B cell (primary cell): ENCODE results near the gene S100PBP. TPM values are rescaled to one million over a fixed set of nuclear protein-coding genes. Genes with fewer than 3 reads are reported as not detected.

Experiments used
- ATAC-seq: fragments of 200-7000 bp; cut with Tn5 transposase; one replicate; pipeline ENCODE4 v1.10.0; 2021; ENCODE audit warnings: low read depth, mild to moderate bottlenecking, moderate number of reproducible peaks, moderate library complexity
- CTCF ChIA-PET: fragments of 350-600 bp; sonication (Branson Sonifier 250); formaldehyde crosslinking; loops from one replicate; lab custom pipeline; 2021; ENCODE audit warnings: antibody characterized with exemption, inconsistent platforms; lab: Charles Lee
- POLR2A ChIA-PET: fragments of 350-600 bp; sonication (Branson Sonifier 250); formaldehyde crosslinking; loops from one replicate; lab custom pipeline; 2021; ENCODE audit warnings: antibody characterized with exemption; lab: Charles Lee
- DNase-seq: peaks from one replicate; pipeline ENCODE4 v3.0.0; 2013
- H2AFZ ChIP-seq: 2 replicates; pipeline ENCODE4 v1.6.1; 2012; ENCODE audit warnings: mild to moderate bottlenecking, low read depth, low read length; ENCODE audit not compliant: insufficient read depth, poor library complexity, severe bottlenecking
- H3K27ac ChIP-seq, 2 donors: 1 replicate in 1 of 2; 2 replicates in 1 of 2; pipeline ENCODE4 v1.5.1; 2012 to 2013; ENCODE audit warnings: low read length in 2 of 2, mild to moderate bottlenecking in 2 of 2, moderate library complexity in 1 of 2
- H3K27me3 ChIP-seq, 4 experiments: fragments of 200-600 bp in 1 of 4; sonication (generic) in 1 of 4; replicated peaks in 1 of 4; 1 replicate in 2 of 4; 2 replicates in 2 of 4; pipeline versions ENCODE4 v1.6.1 to v1.7.0; 2013 to 2016; ENCODE audit warnings: low read length in 3 of 4, mild to moderate bottlenecking in 2 of 4, mixed read lengths in 1 of 4, moderate library complexity in 1 of 4; ENCODE audit not compliant: insufficient read depth in 4 of 4, control insufficient read depth in 3 of 4; ENCODE audit errors: control extremely low read depth in 1 of 4
- H3K36me3 ChIP-seq, 2 experiments: replicated peaks in 1 of 2; 1 replicate in 1 of 2; 2 replicates in 1 of 2; pipeline versions ENCODE4 v1.6.1 to v1.7.1; 2013; ENCODE audit warnings: low read length in 1 of 2; ENCODE audit not compliant: insufficient read depth in 2 of 2, control insufficient read depth in 1 of 2; ENCODE audit errors: control extremely low read depth in 1 of 2, extremely low read depth in 1 of 2
- H3K4me1 ChIP-seq, 2 donors: fragments of 200-600 bp in 1 of 2; sonication (generic) in 1 of 2; 1 replicate in 1 of 2; 2 replicates in 1 of 2; pipeline versions ENCODE4 v1.5.1 to v1.6.1; 2013 to 2017; ENCODE audit warnings: low read length in 2 of 2; ENCODE audit not compliant: control insufficient read depth in 2 of 2, insufficient read depth in 2 of 2
- H3K4me2 ChIP-seq: replicated peaks from 2 replicates; pipeline ENCODE3; 2012; ENCODE audit warnings: mild to moderate bottlenecking, low read depth, low read length; ENCODE audit not compliant: poor library complexity, severe bottlenecking
- H3K4me3 ChIP-seq, 5 experiments: fragments of 200-600 bp in 1 of 5; sonication (generic) in 1 of 5; 1 replicate in 3 of 5; 2 replicates in 2 of 5; pipeline versions ENCODE4 v1.5.1 to v1.7.0; 2011 to 2016; ENCODE audit warnings: low read length in 4 of 5, mild to moderate bottlenecking in 4 of 5, low read depth in 2 of 5, control low read depth in 1 of 5, moderate library complexity in 1 of 5; ENCODE audit not compliant: insufficient read depth in 1 of 5; ENCODE audit errors: control extremely low read depth in 1 of 5, extremely low read depth in 1 of 5
- H3K79me2 ChIP-seq: fragments of 200-600 bp; sonication (generic); one replicate; pipeline ENCODE4 v1.6.0; 2016; ENCODE audit warnings: low read length; ENCODE audit not compliant: control insufficient read depth, insufficient read depth
- H3K9ac ChIP-seq: fragments of 200-600 bp; sonication (generic); 2 replicates; pipeline ENCODE4 v1.6.1; 2017; ENCODE audit warnings: mild to moderate bottlenecking, low read length, moderate library complexity
- H3K9me3 ChIP-seq, 3 donors: one replicate each; pipeline versions ENCODE4 v1.6.1 to v1.7.1; 2013; ENCODE audit warnings: low read length in 2 of 3; ENCODE audit not compliant: control insufficient read depth in 2 of 3, insufficient read depth in 1 of 3; ENCODE audit errors: control extremely low read depth in 1 of 3
- H4K20me1 ChIP-seq: 2 replicates; pipeline ENCODE4 v1.6.0; 2012; ENCODE audit warnings: mild to moderate bottlenecking, low read length; ENCODE audit not compliant: insufficient read depth, control insufficient read depth, poor library complexity, severe bottlenecking
- H3K27ac Mint-ChIP-seq: one replicate; pipeline ENCODE4 v1.8.0; 2021; ENCODE audit warnings: mixed read lengths
- H3K27me3 Mint-ChIP-seq: one replicate; pipeline ENCODE4 v1.8.0; 2021; ENCODE audit warnings: mixed read lengths
- H3K4me1 Mint-ChIP-seq: one replicate; pipeline ENCODE4 v1.8.0; 2021; ENCODE audit warnings: mixed read lengths
- H3K4me3 Mint-ChIP-seq: one replicate; pipeline ENCODE4 v1.8.0; 2021; ENCODE audit warnings: mixed read lengths
- H3K9me3 Mint-ChIP-seq: one replicate; pipeline ENCODE4 v1.8.0; 2022; ENCODE audit warnings: mixed read lengths; ENCODE audit not compliant: insufficient read depth
- CTCF ChIP-seq: fragments of 200-600 bp; IDR thresholded peaks from one replicate; pipeline ENCODE4 v1.8.0; 2022; ENCODE audit warnings: antibody characterized with exemption, mild to moderate bottlenecking
- EZH2 ChIP-seq: IDR thresholded peaks from 2 replicates; pipeline ENCODE4 v1.6.1; 2012; ENCODE audit warnings: borderline replicate concordance, low read depth, mild to moderate bottlenecking, moderate library complexity, low read length; ENCODE audit not compliant: insufficient read depth, poor library complexity, severe bottlenecking
- WGBS: methylation state at CpG from one replicate; pipeline ENCODE4 v1.1.5; 2013; ENCODE audit warnings: missing lambda C conversion rate; ENCODE audit not compliant: insufficient coverage; 5-methylcytosine and 5-hydroxymethylcytosine counted together
- intact Hi-C: fragments of 100-400 bp; cut with micrococcal nuclease; formaldehyde crosslinking; loops from one replicate; pipeline ENCODE4 v1.10.0; 2022
- polyA plus RNA-seq: library from polyadenylated mRNA; depleted of rRNA; stranded (reverse); fragments of >200 nt; gene quantifications from 2 replicates; pipeline ENCODE4 v1.2.3, GENCODE V29; 2012
- total RNA-seq, 2 donors: library from RNA; stranded (reverse); fragments of 120-200 nt in 1 of 2; gene quantifications; 1 replicate in 1 of 2; 2 replicates in 1 of 2; pipeline versions ENCODE4 v1.2.3 to v1.2.4, GENCODE V29; 2013 to 2022

The S100PBP gene
- total and polyA plus RNA-seq, 2 donors (not counting 1 experiment from before 2014, with no cell fraction given), result 32.5 to 94.1 TPM

DNA sequence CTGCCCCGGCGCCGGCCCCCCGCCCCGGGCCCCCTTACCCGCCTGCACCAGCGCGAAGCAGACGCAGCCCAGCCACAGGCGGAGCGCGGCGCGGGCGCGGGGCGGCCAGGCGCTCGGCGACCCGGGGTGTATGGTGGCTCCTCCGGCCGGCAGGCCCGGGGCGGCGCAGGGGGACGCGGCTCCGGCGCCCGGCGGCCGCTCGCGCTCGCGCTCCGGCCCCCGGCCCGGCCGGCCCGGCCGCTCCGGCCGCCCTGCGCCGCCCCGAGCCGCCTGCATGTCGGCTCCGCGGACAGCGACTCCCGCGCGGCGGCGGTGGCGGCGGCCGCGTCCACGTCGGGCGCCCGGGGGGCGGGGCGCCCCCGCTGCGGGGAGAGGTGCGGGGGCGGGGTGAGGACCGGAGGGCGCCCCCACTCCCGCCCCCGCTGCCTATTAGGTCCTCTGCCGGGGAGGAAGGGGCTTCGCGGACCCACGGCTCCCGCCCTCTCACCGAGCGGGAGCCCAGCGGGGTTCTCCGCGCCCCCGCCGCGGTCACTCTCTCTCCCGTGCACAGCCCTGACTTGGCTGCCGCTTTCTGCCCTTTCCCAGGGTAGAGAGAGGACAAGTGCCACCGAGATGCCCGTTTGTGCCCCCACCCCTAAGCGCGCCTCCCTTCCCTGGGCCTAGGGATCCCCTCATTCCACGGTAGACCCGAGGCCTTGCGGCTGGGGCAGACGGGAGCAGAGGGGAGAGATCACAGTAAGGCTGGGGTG is 53.3 kb downstream of the S100PBP start, which contains the start of gene FNDC5:
Gene FNDC5, minus strand, starts transcription at position 298 of the 749 bp plus-strand sequence.
- no peak within 1 kb of the TSS for H3K27ac Mint-ChIP-seq
- peaks cover 0 to 3% (median 0%) of the 10 kb centered on the region in 3 donors for H3K9me3 ChIP-seq
- H3K27me3 ChIP-seq, result peaks cover 0 to 53% (median 19%) of the 10 kb centered on the region in 4 experiments
- H2AFZ ChIP-seq, result peak within 1 kb of the TSS; percentile 56
- TF ChIP-seq CTCF, result no peak
- no peak for TF ChIP-seq EZH2
- POLR2A ChIA-PET, result no interaction called here
- H3K79me2 ChIP-seq, result no peaks in the 10 kb centered on the region
- H3K4me1 ChIP-seq, result peaks cover 25 to 29% of the 10 kb centered on the region in 2 donors
- CTCF ChIA-PET, result interaction anchor here (0.6 to 2.6 kb wide), 7 partner anchors 10 to 600 kb away, joined by 3 to 42 read pairs (median 5); partner anchors contain the start of gene BSDC1
- H3K4me3 Mint-ChIP-seq, result peak within 1 kb of the TSS; percentile 83
- H3K4me2 ChIP-seq, result peak within 1 kb of the TSS; percentile 83
- peaks cover 4% of the 10 kb centered on the region for H4K20me1 ChIP-seq
- under 1% methylated on average over 92 of the region's 99 CpGs for WGBS
- H3K27ac ChIP-seq, result no peak within 1 kb of the TSS
- intact Hi-C loops, result loop anchor here (10.0 kb wide), 1 partner anchor 46 kb away; no protein-coding TSS in a partner anchor
- no peaks in the 10 kb centered on the region for H3K36me3 ChIP-seq
- no peaks in the 10 kb centered on the region for H3K9me3 Mint-ChIP-seq
- H3K4me1 Mint-ChIP-seq, result peaks cover 37% of the 10 kb centered on the region
- peak within 1 kb of the TSS; percentile 39 for H3K9ac ChIP-seq
- ATAC-seq, result peak; percentile 14
- peaks cover 37% of the 10 kb centered on the region for H3K27me3 Mint-ChIP-seq
- H3K4me3 ChIP-seq, result peak within 1 kb of the TSS in 4 of 5 experiments; percentile 11 to 44 (median 25)
- peak; percentile 37 for DNase-seq
